Mucosa of rectum (tissue), 2 donors: Measurements from ENCODE around the gene CCL8.

Source experiments
- H3K27ac ChIP-seq, 2 donors: one replicate each; pipeline ENCODE4 v1.7.0; 2013; ENCODE audit warnings: inconsistent platforms in 2 of 2, low read depth in 2 of 2, low read length in 2 of 2
- H3K27me3 ChIP-seq, 2 donors: one replicate each; pipeline ENCODE4 v1.7.0; 2013; ENCODE audit warnings: low read length in 2 of 2; ENCODE audit not compliant: control insufficient read depth in 2 of 2, insufficient read depth in 2 of 2
- H3K36me3 ChIP-seq, 2 donors: one replicate each; pipeline ENCODE4 v1.7.0; 2013; ENCODE audit warnings: low read length in 2 of 2; ENCODE audit not compliant: control insufficient read depth in 2 of 2, insufficient read depth in 2 of 2
- H3K4me1 ChIP-seq, 2 donors: one replicate each; pipeline ENCODE4 v1.7.0; 2013; ENCODE audit warnings: low read length in 2 of 2, mild to moderate bottlenecking in 1 of 2; ENCODE audit not compliant: control insufficient read depth in 2 of 2, insufficient read depth in 2 of 2
- H3K4me3 ChIP-seq, 2 donors: one replicate each; pipeline ENCODE4 v1.7.0; 2013; ENCODE audit warnings: low read length in 2 of 2
- H3K9ac ChIP-seq, 2 donors: one replicate each; pipeline ENCODE4 v1.7.0; 2013; ENCODE audit warnings: low read length in 2 of 2, low read depth in 1 of 2, mild to moderate bottlenecking in 1 of 2
- H3K9me3 ChIP-seq, 2 donors: one replicate each; pipeline ENCODE4 v1.7.0; 2013; ENCODE audit warnings: low read length in 2 of 2; ENCODE audit not compliant: control insufficient read depth in 2 of 2
- donor health status: healthy.
- donor health status: Normal muscosa, but diverticular disease.

The CCL8 gene

GRCh38 chr17:34299956-34300577 is 19.2 kb upstream of the CCL8 start:
- no peak overlapping the region for H3K4me3 ChIP-seq
- H3K9ac ChIP-seq, result no peak overlapping the region
- no peaks in the 10 kb centered on the region for H3K36me3 ChIP-seq
- H3K9me3 ChIP-seq, result no peaks in the 10 kb centered on the region
- peaks cover 0 to 4% of the 10 kb centered on the region in 2 donors for H3K4me1 ChIP-seq
- peaks cover 3% of the 10 kb centered on the region in 2 donors for H3K27me3 ChIP-seq
- no peak overlapping the region for H3K27ac ChIP-seq

- Histone ChIP-seq H3K4me3 (no peak overlapping the region), H3K27ac (no peak overlapping the region), H3K27me3 (peaks cover 3% of the 10 kb centered on the region in 2 donors), H3K4me1 (peaks cover 0 to 4% of the 10 kb centered on the region in 2 donors), H3K9me3 (no peaks in the 10 kb centered on the region), H3K36me3 (no peaks in the 10 kb centered on the region), H3K9ac (no peak overlapping the region)
These were observed 18.4 kb upstream of the CCL8 start for GRCh38 chr17:34300652-34301370.

GRCh38 chr17:34301986-34302385 is 17.2 kb upstream of the CCL8 start:
- Histone ChIP-seq H3K36me3 (no peaks in the 10 kb centered on the region), H3K9me3 (no peaks in the 10 kb centered on the region), H3K27ac (no peak overlapping the region), H3K4me1 (peaks cover 0 to 4% of the 10 kb centered on the region in 2 donors), H3K9ac (no peak overlapping the region), H3K27me3 (peaks cover 3% of the 10 kb centered on the region in 2 donors), H3K4me3 (no peak overlapping the region)

- no peaks in the 10 kb centered on the region for H3K36me3 ChIP-seq
- H3K27ac ChIP-seq, result no peak overlapping the region
These were observed 16.6 kb upstream of the CCL8 start for GRCh38 chr17:34302636-34303035.

GRCh38 chr17:34303606-34304005 is 15.6 kb upstream of the CCL8 start:
- Histone ChIP-seq H3K36me3 (no peaks in the 10 kb centered on the region), H3K4me1 (peaks cover 0 to 4% of the 10 kb centered on the region in 2 donors), H3K27ac (no peak overlapping the region), H3K4me3 (no peak overlapping the region), H3K27me3 (peaks cover 1 to 3% of the 10 kb centered on the region in 2 donors), H3K9me3 (no peaks in the 10 kb centered on the region), H3K9ac (no peak overlapping the region)

More at GRCh38 chr17:34302636-34303035, 16.6 kb upstream of the CCL8 start:
- H3K9me3 ChIP-seq, result no peaks in the 10 kb centered on the region
- peaks cover 3% of the 10 kb centered on the region in 2 donors for H3K27me3 ChIP-seq
- no peak overlapping the region for H3K4me3 ChIP-seq
- H3K4me1 ChIP-seq, result peaks cover 0 to 4% of the 10 kb centered on the region in 2 donors
- H3K9ac ChIP-seq, result no peak overlapping the region

- no peak overlapping the region for H3K4me3 ChIP-seq
- H3K27me3 ChIP-seq, result no peaks in the 10 kb centered on the region
- no peaks in the 10 kb centered on the region for H3K9me3 ChIP-seq
- no peaks in the 10 kb centered on the region for H3K36me3 ChIP-seq
- H3K9ac ChIP-seq, result no peak overlapping the region
- H3K27ac ChIP-seq, result no peak overlapping the region
- H3K4me1 ChIP-seq, result peaks cover 0 to 4% of the 10 kb centered on the region in 2 donors
These were observed 14.2 kb upstream of the CCL8 start for GRCh38 chr17:34305061-34305460.

- no peaks in the 10 kb centered on the region for H3K27me3 ChIP-seq
- peaks cover 0 to 4% of the 10 kb centered on the region in 2 donors for H3K4me1 ChIP-seq
- H3K4me3 ChIP-seq, result no peak overlapping the region
- no peak overlapping the region for H3K9ac ChIP-seq
- no peak overlapping the region for H3K27ac ChIP-seq
- no peaks in the 10 kb centered on the region for H3K9me3 ChIP-seq
- no peaks in the 10 kb centered on the region for H3K36me3 ChIP-seq
These were observed 13.6 kb upstream of the CCL8 start for GRCh38 chr17:34305606-34306005.

GRCh38 chr17:34306466-34306865 is 12.8 kb upstream of the CCL8 start:
- Histone ChIP-seq H3K27me3 (no peaks in the 10 kb centered on the region), H3K27ac (no peak overlapping the region), H3K4me3 (no peak overlapping the region), H3K9ac (no peak overlapping the region), H3K9me3 (no peaks in the 10 kb centered on the region), H3K4me1 (peaks cover 0 to 2% of the 10 kb centered on the region in 2 donors), H3K36me3 (no peaks in the 10 kb centered on the region)

- no peak overlapping the region for H3K27ac ChIP-seq
- no peaks in the 10 kb centered on the region for H3K4me1 ChIP-seq
- H3K4me3 ChIP-seq, result no peak overlapping the region
- H3K36me3 ChIP-seq, result no peaks in the 10 kb centered on the region
- H3K27me3 ChIP-seq, result no peaks in the 10 kb centered on the region
- no peak overlapping the region for H3K9ac ChIP-seq
- no peaks in the 10 kb centered on the region for H3K9me3 ChIP-seq
These were observed 12.1 kb upstream of the CCL8 start for GRCh38 chr17:34307110-34307509.

- Histone ChIP-seq H3K36me3 (no peaks in the 10 kb centered on the region), H3K9me3 (no peaks in the 10 kb centered on the region), H3K27ac (no peak overlapping the region), H3K9ac (no peak overlapping the region), H3K27me3 (no peaks in the 10 kb centered on the region), H3K4me3 (no peak overlapping the region), H3K4me1 (no peaks in the 10 kb centered on the region)
These were observed 10.9 kb upstream of the CCL8 start for GRCh38 chr17:34308371-34308770.
